Activated CD4-positive, CD25-positive, alpha-beta regulatory T cell treated with anti-CD3 and anti-CD28 coated beads, Interleukin-2, amount 50 U/mL, for 24 hours (primary cell): ENCODE data around the gene CHST1.

Experiments used
- ATAC-seq, 2 donors: fragments of 150-1000 bp; cut with Tn5 transposase; one replicate each; pipeline ENCODE4 v1.10.0; 2021; ENCODE audit warnings: mild to moderate bottlenecking in 1 of 2, moderate library complexity in 1 of 2

Gene CHST1

GRCh38 chr11:45665206-45665932, at the start of gene CHST1:
Gene CHST1, minus strand, starts transcription at chr11:45665622. Its CDS starts 14,699 bp downstream, at chr11:45650923.
- peak; percentile 14 to 21 for ATAC-seq

- ATAC-seq, result no peak
Observed at GRCh38 chr11:45713573-45713972, 48.2 kb upstream of the CHST1 start.

- no peak for ATAC-seq
Observed at GRCh38 chr11:45710561-45710960, 45.1 kb upstream of the CHST1 start.

- ATAC-seq, result no peak
Observed at GRCh38 chr11:45708887-45709663, 43.7 kb upstream of the CHST1 start.

GRCh38 chr11:45704635-45705034, 39.2 kb upstream of the CHST1 start:
- ATAC-seq, result no peak

- no peak for ATAC-seq
Observed at GRCh38 chr11:45704133-45704532, 38.7 kb upstream of the CHST1 start.

GRCh38 chr11:45702511-45702910, 37.1 kb upstream of the CHST1 start:
- no peak for ATAC-seq

- no peak for ATAC-seq
Observed at GRCh38 chr11:45698777-45699497, 33.5 kb upstream of the CHST1 start.

GRCh38 chr11:45692808-45693453, 27.5 kb upstream of the CHST1 start:
- no peak for ATAC-seq

- no peak for ATAC-seq
Observed at GRCh38 chr11:45688472-45689033, 23.1 kb upstream of the CHST1 start.

GRCh38 chr11:45687836-45688235, 22.4 kb upstream of the CHST1 start:
- no peak for ATAC-seq

GRCh38 chr11:45685964-45686537, 20.6 kb upstream of the CHST1 start:
- ATAC-seq, result no peak

- ATAC-seq, result no peak
Observed at GRCh38 chr11:45684440-45684839, 19.0 kb upstream of the CHST1 start.

GRCh38 chr11:45683271-45684058, 18.0 kb upstream of the CHST1 start:
- no peak for ATAC-seq

GRCh38 chr11:45679806-45680205, 14.4 kb upstream of the CHST1 start:
- no peak for ATAC-seq

- ATAC-seq, result no peak
Observed at GRCh38 chr11:45678976-45679375, 13.6 kb upstream of the CHST1 start.

- no peak for ATAC-seq
Observed at GRCh38 chr11:45677770-45678512, 12.5 kb upstream of the CHST1 start.

GRCh38 chr11:45676522-45677095, 11.2 kb upstream of the CHST1 start:
- no peak for ATAC-seq

- ATAC-seq, result no peak
Observed at GRCh38 chr11:45675646-45676045, 10.2 kb upstream of the CHST1 start.

GRCh38 chr11:45674481-45675190, 9.2 kb upstream of the CHST1 start:
- ATAC-seq, result no peak
